NT2/D1 (cell line): Measurements from ENCODE around the gene SPTSSA.

ENCODE experiments used
- SUZ12 ChIP-seq: IDR thresholded peaks from 2 replicates; pipeline ENCODE4 v1.6.1; 2011; ENCODE audit not compliant: insufficient read length, insufficient read depth; ENCODE audit errors: extremely low read depth
- ZNF274 ChIP-seq: IDR thresholded peaks from 2 replicates; pipeline ENCODE4 v1.6.1; 2011; ENCODE audit warnings: mild to moderate bottlenecking, low read depth, low read length

- TF ChIP-seq ZNF274 (no peak), SUZ12 (no peak)
Observed at GRCh38 chr14:34496007-34496678, 34.1 kb upstream of the SPTSSA start.
